H1 (cell line): ENCODE results near the gene EMC10. TPM values are rescaled to one million over a fixed set of nuclear protein-coding genes. Genes with fewer than 3 reads are reported as not detected.

ENCODE experiments used
- RNF2 ChIP-seq: fragments of 200-900, 300-1000 bp; sonication (generic); IDR thresholded peaks from 2 replicates; pipeline ENCODE4 v1.7.1; 2016; ENCODE audit warnings: borderline replicate concordance, low read depth, mild to moderate bottlenecking, antibody characterized with exemption, low read length; ENCODE audit not compliant: poor library complexity, severe bottlenecking; ENCODE audit errors: missing control alignments
- polyA plus RNA-seq, 7 experiments: library from polyadenylated mRNA; depleted of rRNA in 3 of 7; stranded (reverse) in 5 of 7; unstranded in 2 of 7; fragments of >200 nt in 5 of 7; fragments of 200-250 nt in 2 of 7; gene quantifications; 1 replicate in 5 of 7; 2 replicates in 1 of 7; 4 replicates in 1 of 7; pipeline versions ENCODE4 v1.2.1 to v1.2.3, GENCODE V29; 2011 to 2013; ENCODE audit warnings: missing spikeins in 2 of 7, mixed read lengths in 2 of 7
- total RNA-seq: library from RNA; stranded (reverse); fragmentation: NEBNext Ultra II Directional; extraction: Animal tissue kit (Norgen Biotek cat#: 25700); gene quantifications from 2 replicates; pipeline ENCODE4 v1.2.1, GENCODE V29; 2021

The EMC10 gene
- total and polyA plus RNA-seq, 2 of the 8 experiments (the other 6 are each of a cell fraction or from before 2014, with no cell fraction given) = 77.6 to 103 TPM

- no peak for TF ChIP-seq RNF2
Measured at GRCh38 chr19:50494186-50495019, 18.1 kb downstream of the EMC10 start (continued).
